HG03060 (cell line): Measurements from ENCODE around the gene HDAC10.

Experiments
- ATAC-seq: cut with Tn5 transposase; IDR thresholded peaks from one replicate; pipeline ENCODE4 v1.9.1; 2021; ENCODE audit warnings: low read depth, moderate number of reproducible peaks; ENCODE audit not compliant: unreplicated experiment

The HDAC10 gene

DNA sequence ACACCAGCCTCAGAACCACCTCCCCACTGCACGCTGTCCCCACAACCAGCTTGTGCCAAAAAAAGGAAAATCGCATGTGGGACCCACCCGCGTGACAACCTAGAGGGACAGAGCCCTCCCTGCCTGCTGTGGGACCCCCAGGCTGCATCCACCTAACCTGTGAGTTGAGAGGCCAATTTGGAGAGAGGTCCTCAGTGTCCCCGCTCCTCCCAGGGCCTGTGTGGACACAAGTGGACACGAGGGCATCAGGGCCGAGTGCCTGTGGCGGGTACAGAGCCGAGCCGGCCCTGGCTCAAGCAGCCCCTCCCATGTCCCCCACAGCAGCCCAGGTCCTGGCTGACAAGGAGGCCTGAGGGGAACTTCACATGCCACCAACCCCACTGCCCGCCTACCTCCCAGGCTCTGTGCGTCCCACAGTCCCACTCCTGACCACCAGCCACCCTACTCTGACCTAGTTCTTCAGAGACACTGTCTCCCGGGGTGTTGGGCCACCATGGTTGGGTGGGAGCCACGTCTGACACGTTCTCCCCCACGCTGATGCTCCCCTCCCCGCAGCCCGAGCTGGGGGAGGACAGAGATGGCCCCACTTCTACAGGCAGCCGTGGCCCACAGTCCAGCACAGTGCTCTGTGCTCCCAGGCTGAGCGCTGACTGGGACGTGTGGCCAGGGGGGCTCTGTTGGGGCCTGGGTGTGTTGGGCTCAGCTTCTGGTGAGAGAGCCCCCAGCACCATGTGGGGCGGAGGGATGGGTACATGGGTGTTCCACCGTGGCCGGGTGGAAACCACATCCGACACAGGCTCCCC lies 31.1 kb downstream of the HDAC10 start:
- ATAC-seq = no peak

DNA sequence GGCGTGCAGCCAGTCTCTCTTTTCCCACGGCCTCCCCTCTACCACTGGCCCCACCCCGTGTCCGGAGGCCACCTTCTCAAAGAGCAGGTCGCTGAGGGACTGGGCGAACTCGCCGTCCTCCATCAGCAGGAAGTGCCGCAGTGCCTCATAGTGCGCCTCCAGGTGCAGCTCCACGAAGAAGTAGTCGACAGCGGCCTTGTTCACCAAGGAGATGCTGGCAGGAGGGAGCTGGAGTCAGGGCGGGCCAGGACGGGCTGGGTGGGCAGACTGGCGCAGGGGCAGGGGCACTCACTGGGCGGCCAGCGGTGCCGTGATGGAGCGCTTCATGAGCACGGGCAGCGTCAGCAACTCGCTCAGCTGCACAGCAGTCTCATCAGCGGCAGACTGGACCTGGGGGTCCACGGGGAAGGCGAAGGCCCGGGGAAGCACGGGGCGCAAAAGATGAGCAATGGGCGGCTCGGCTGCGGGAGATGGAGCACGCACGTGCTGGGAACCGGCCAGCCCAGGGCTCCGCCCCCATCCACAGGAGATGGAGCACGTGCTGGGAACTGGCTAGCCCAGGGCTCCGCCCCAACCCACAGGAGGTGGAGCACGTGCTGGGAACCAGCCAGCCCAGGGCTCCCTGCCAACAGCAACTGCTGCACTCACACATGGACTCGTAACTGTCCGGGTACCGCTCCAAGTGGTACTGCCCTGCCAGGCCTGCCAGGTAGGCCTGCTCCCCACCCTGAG lies 31.9 kb downstream of the HDAC10 start:
- ATAC-seq = no peak

DNA sequence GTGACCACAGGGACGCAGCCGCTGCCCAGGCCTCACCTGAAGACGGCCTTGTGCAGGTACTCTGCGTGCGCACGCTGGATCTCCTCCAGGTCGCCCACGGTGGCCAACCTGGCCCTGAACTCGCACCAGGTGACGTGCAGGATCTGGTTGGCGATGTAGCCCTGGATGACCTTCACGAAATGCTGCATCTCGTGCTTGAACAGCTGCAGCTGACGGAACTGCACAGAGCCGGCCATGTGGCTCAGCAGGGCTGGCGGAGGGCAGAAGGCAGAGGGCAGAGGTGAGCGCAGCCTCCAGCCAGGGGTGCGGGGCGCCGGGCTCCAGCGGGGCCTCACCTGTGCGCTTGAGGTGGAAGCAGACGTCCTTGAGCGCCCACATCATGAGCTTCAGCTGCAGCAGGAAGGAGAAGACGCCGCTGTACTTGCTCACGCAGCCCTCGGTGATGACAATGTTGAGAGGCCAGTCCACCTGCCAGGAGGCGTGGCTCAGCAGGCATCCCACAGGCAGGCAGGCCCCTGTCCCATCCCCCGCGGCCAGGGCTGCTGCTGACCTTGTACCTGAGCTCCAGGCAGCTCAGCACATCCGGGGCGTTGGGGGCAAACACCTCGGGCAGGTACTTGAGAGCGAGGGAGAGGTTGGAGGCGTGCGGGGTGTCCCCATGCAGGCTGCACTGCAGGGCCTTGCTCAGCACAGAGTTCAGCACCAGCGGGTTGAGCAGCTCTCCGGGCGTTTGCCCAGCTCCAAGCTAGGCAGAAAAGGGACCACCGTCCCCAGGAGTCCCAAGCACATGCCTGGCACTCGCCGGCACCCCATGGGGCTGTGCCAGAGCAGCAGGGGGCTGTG lies 32.7 kb downstream of the HDAC10 start:
- no peak for ATAC-seq

DNA sequence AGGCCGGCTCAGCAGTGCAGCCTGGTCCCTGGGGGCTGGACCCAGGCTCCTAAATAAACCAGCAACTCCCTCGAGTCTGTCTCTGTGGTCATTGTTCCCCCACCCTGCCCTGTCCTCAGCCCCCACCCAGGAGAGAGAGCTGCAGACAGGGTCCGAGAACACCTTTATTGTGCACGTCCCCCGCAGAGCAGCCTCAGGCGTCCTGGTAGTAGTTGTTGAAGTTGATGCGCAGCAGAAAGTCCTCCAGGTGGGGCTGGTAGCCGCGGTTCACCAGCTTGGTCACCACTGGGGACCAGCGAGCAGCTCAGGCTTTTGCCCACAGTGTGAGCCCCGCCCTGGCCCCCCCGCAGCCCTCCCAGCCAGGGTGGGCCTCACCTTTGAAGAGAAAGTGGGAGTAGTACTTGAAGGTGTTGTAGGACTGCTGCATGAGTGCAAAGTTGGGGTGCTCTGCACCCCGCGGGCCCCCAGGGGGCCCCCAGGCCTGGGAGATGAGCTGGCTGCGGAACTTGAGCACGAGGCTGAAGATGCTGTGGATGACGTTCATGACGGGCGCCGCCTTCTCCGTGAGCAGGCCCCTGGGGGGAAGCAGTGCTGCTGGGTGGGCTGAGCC lies 33.4 kb downstream of the HDAC10 start:
- ATAC-seq = no peak

DNA sequence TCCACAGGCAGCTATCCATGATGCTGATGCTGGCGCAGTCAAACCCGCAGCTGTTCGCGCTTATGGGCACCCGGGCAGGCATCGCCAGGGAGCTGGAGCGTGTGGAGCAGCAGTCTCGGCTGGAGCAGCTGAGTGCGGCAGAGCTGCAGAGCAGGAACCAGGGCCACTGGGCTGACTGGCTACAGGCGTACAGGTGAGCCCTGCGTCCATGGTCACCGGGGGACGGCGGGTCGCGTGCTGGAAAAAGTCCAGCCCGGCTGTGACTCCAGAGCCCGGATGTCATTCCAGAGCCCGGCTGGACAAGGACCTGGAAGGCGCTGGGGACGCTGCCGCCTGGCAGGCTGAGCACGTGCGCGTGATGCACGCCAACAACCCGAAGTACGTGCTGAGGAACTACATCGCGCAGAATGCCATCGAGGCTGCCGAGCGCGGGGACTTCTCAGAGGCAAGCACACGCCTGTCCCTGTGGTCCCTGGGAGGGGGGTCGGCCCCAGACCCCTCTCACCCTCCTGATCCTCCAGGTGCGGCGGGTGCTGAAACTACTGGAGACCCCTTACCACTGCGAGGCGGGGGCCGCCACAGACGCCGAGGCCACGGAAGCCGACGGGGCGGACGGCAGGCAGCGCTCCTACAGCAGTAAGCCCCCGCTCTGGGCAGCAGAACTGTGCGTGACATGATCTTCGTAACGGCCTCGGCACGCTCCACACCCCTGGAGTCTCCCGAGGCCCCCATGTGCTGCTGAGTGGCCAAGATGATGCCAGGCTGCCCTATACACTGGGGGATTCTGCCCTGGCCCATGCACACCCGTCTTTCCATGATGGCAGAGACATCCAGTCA lies 34.2 kb downstream of the HDAC10 start:
- ATAC-seq = no peak

DNA sequence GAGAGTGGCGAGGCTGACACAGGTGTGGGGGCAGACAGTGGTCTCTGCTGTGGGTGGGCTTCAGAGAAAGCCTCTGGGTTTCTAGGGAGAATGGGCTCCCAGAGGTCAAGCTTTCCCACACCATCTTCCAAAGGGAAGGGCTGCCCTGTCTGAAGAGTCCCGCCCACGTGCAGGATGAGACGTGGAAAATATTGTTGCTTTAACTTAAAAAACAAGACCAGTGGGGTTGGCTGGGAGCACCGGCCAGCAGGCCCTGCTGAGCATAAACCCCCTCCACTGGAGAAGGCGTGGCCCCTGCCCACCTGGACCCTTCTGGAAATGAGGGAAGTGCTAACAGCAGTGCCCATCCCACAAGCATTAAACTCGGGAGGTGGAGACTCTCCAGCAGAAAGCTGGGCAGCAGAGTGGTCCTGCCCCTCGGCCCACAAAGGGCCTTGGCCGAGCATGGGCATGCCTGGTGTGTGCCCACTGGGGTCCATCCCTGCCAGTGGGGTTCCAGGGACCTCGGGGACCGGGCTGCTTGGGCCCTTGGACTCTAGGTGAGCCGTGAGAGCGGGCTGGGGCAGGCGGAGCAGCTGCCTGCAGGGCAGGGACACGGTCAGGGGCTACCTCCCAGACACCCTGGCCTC lies 34.9 kb downstream of the HDAC10 start:
- no peak for ATAC-seq

DNA sequence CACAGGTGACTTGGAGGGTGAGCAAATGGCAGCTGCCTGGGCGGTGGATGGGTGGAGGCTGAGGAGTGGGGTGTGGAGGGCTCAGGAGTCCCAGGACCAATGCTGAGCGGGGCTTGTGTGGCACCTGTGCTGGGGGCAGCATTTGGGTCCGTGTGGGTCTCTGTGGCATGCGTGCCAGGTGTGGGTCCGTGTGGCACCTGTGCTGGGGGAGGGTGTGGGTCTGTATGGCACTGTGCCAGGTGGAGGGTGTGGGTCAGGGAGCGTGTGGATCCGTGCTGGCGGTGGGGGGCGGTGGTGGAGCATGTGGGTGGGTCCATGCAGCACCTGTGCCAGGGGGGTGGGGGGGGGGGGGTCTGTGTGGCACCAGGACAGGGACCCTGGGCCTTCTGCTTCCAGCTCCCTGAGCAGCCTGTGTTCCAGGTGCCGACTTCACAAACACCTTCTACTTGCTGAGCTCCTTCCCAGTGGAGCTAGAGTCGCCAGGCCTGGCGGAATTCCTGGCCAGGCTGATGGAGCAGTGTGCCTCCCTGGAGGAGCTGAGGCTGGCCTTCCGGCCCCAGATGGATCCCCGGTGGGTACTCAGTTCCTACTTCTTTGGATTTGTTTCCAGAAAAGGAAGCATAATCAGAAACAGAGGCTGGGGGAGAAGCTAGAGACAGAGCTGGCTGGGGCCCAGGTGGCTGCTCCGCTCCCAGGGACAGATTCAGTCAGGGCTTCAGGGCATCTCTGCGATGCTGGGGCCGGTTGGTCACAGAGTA lies 35.6 kb downstream of the HDAC10 start:
- ATAC-seq = no peak

DNA sequence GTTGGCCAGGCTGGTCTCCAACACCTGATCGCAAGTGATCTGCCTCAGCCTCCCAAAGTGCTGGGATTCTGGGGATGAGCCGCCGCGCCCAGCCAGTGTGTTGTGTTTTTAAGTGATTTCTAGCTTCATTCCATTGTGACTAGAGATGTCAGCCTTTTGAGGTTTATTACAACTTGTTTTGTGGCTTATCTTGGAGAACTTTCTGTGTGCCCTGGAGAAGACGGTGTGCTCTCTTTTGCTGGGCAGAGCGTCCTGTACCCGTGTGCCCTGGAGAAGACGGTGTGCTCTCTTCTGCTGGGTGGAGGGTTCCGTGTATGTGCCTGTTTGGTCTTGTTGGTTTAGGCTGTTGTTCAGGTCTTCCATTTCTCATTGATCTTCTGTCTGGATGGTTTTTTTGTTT lies 37.8 kb downstream of the HDAC10 start:
- ATAC-seq = no peak

DNA sequence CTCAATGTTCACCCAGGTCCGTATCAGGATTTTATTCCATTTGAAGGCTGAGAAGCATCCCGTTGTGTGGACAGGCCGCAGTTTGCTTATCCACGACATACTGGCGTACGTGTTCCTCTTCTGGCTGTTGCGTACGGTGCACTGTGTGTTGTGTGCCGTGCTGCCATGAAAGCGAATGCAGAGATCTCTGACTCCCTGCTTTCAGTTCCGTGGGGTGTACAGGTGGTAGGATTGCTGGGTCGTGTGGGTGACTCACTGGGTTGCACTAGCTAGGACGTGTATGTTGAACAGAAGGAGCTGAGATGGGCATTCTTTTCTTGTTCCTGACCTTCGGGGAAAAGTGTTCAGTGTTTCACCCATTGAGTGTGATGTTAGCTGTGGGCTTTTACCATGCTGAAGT lies 39.9 kb downstream of the HDAC10 start:
- no peak for ATAC-seq

DNA sequence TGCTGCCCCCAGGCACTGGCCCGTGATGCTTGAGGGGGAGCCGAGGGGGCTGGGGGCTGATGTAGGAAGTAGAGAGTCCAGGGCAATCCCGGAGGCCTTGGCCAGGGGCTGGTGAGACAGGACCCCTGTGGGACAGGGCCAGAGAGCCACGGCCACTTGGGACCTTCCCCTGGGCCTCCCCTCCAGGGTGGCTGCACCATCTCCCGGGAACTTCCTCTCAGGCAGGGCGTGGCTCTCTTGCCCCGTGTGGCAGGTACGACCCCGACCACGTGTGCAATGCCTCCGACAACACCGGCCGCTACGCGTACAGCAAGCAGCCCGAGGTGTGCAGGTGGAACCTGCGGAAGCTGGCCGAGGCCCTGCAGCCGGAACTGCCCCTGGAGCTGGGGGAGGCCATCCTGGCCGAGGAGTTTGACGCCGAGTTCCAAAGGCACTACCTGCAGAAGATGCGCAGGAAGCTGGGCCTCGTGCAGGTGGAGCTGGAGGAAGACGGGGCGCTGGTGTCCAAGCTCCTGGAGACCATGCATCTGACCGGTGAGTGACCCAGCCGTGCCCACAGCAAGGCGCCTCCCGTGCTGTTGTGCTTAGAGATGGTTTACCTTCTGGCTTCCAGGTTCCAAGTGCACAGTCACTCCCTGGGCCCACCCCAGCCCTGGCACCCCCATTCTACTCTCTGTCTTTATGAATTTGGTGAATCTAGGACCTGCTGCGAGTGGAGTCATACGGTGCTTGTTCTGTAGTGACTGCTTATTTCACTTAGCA lies 40.5 kb downstream of the HDAC10 start:
- ATAC-seq = no peak

DNA sequence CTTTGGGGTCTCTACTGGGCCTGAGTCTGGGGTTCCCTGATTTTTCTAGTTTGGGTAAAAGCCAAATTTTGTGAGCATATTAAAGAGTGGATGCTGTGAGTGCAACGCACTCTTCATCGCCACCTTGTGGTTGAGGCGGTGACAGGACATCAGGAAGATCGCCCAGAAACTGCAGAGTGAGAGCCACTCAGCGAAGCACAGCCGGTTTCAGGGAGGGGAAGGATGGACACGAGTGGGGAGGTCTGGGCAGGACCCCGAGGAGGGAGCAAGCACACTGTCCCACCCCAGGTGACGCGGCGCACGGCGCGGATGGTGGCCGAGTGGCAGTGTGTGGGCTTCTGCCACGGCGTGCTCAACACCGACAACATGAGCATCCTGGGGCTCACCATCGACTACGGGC lies 41.2 kb downstream of the HDAC10 start:
- ATAC-seq = no peak

DNA sequence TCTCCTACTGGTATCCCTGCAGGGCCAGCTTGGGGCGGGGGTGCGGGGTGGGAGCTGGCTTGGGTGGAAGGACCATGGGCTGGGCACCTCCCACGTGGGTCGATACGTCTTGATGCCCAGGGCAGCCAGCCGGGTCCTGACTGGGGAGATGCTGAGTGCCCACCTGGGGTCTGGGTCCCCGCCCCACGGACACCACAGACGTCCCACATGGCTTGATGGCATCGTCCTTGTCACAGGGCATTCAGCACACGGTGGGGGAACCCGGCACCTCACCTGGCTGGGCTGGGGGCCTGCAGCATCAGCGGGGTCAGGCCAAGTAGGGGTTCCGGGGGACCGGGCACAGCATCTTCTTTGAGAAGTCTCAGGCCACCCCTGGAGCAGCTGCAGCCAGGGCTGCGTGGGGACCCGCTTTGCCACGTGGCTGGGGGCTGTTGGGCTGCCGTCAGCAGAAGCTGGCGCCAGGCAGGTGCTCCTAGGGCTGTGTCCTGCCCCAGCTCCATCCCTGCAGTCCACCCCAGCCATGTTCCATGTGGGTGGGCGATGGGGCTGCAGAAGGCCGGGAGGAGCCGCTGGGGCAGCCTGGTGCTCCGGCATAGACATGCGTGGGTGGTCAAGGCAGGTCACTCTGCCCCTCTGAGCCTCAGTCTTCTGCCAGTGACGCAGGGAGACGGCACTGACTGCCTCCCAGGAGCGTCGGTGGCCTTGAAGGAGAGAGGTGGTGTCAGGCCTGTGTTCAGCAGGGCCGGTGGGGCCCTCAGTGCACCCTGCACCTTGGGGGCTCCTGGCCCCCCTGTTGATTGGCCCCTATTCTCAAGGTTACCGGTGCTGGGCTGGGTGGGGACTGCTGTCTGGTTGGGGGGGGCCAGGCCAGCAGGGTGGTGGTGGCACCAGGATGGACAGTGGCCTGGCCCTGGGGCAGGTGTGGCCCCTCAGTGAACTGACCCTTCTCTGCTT lies 41.8 kb downstream of the HDAC10 start:
- ATAC-seq = no peak

DNA sequence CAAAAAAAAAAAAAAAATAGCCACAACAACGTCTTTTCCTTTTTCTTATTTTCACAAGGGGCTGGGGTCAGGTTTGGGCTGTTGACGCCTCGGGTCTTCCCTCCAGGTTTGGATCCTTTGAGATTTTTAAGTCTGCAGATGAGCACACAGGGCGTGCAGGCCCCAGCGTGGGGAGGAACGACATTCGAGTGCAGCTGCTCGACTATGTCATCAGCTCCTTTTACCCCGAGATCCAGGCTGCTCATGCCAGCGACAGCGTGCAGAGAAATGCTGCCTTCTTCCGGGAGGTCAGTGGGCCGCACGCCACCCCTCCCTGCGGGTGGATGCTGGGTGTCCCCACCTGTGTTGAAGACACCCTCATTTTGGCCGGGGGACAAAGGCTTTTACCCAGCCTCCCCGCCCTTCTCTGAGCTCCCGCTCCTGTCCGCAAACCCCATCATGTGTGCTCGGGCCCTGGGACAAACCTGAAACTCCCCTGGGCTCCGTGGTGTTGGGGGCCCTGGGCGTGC lies 42.6 kb downstream of the HDAC10 start:
- ATAC-seq = no peak

DNA sequence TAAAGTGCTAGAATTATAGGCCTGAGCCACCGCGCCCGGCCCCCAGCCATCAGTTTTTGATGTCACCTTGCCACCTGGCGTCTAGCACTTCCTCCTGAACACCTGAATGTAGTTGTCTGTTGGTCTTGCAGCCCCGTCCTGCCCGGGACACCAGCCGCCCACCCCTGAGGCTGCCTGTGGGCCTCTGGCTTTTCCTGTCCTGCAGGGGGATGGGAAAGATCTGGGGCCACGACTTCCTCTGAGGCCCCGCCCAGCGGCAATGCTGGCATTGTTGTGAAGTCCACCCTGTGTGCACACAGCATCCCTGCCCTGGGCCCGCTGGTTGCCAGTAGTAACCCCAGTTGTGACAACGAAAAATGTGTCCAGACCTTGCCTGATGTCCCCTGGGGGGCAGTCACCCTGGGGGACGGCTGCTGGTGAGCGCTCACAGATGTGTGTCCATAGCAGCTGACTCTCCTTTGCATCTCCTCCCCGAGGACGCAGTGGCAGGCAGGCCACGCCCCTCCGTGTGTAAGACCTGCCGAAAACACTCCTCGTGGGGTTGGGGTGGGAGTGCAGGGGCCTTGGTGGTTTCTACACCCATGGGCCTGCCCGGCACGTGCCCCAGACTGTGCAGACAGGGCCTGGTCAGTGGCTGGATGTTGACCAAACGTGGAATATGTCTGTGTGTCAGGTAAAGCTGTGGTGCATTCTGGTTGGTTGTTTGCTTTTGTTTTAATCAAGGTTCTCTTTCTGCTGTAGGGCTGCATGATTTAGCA lies 43.5 kb downstream of the HDAC10 start:
- ATAC-seq = no peak

DNA sequence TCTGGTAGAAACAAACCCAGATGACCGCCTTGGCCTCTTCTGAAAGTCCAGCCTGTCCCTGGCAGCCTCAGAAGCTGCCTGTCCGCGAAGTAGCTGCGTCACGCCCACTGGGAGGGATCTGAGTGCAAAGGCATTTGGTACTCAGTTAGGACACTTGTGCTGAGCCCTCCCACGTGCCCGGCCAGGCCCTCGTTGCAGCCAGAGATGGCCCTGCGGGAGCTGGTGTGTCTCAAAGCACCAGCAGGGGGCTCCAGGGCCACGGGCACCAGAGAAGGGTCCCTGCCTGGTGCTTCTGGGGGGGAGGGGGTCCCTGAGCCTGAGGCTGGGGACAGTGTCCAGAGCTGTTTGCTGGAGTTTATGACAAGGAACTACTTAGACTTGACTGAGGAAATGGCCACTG lies 44.5 kb downstream of the HDAC10 start:
- no peak for ATAC-seq
